ENCODE results near the gene MYO3A. TPM values are rescaled to one million over a fixed set of nuclear protein-coding genes. Genes with fewer than 3 reads are reported as not detected.

The MYO3A gene
- total and polyA plus RNA-seq, 2 donors (not counting 3 experiments of a cell fraction or from before 2014, with no cell fraction given) = not detected

DNA sequence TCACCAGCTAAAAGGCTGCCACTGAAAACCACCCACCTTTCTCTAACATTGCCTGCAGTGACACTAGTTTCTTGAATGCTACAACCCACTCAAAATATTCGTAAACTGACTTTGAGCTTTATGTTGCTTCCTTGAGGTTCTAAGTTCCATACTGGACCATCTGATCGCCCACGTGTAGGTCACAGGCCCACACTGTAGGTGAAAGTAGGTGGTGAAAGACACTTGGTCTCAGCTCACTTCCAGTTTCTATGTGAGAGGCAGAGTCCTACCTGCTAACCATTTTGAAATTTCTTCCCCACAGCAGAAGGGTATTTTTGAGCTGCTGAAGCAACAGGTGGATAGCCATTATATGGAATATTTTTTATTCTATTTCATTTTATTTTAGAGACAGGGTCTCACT, 97.3 kb downstream of the MYO3A start:
- Histone ChIP-seq H3K9ac (replicated peaks; ENCODE audit: extremely low read depth, insufficient read depth, low read length) (no peak overlapping the region), H3K36me3 (ENCODE audit: control insufficient read depth in 2 of 2, extremely low read depth in 1 of 2, insufficient read depth in 2 of 2, low read length in 2 of 2) (no peaks in the 10 kb centered on the region), H3K4me1 (ENCODE audit: control insufficient read depth, extremely low read depth, insufficient read depth, low read length) (no peaks in the 10 kb centered on the region), H3K4me2 (ENCODE audit: insufficient read depth, low read length) (no peak overlapping the region), H3K27ac (ENCODE audit: insufficient read depth, low read depth, low read length) (no peak overlapping the region), H3K4me3 (replicated peaks in 1 of 3; ENCODE audit: insufficient read depth in 1 of 3, low read depth in 1 of 3, low read length in 3 of 3) (no peak overlapping the region), H3K9me1 (replicated peaks; ENCODE audit: control insufficient read depth, extremely low read depth, insufficient read depth, low read length) (no peaks in the 10 kb centered on the region), H3K79me2 (ENCODE audit: control insufficient read depth, insufficient read depth, low read length) (no peaks in the 10 kb centered on the region), H3K9me3 (replicated peaks; ENCODE audit: control insufficient read depth, insufficient read depth, low read length) (peaks cover 2% of the 10 kb centered on the region), H4K20me1 (replicated peaks; ENCODE audit: control insufficient read depth, extremely low read depth, insufficient read depth, low read length) (no peaks in the 10 kb centered on the region), H3K27me3 (ENCODE audit: control insufficient read depth in 2 of 2, insufficient read depth in 2 of 2, low read length in 2 of 2) (no peaks in the 10 kb centered on the region), H2AFZ (ENCODE audit: low read depth, low read length) (no peak overlapping the region)
- POLR2A ChIA-PET = no interaction called here
- FAIRE-seq (no peak), DNase-seq (ENCODE audit: low read depth, low spot score) (no peak)
- intact Hi-C loops (cut with micrococcal nuclease) = no loop called here
- no TSS peak for BruUV-seq (replicated peaks)
- CTCF ChIA-PET = no interaction called here
- no peak for TF ChIP-seq MAX (IDR thresholded peaks at IDR 0.05; ENCODE audit: insufficient read depth, insufficient read length)
- no peak for TF ChIP-seq JUN (IDR thresholded peaks at IDR 0.05; ENCODE audit: borderline replicate concordance, insufficient read depth, insufficient read length, low read depth)
- no peak for TF ChIP-seq POLR2A (IDR thresholded peaks at IDR 0.05; ENCODE audit: low read depth, low read length)
- no peak for TF ChIP-seq EZH2 (IDR thresholded peaks at IDR 0.05; ENCODE audit: borderline replicate concordance, low read depth, low read length, severe bottlenecking)
- no peak for TF ChIP-seq POLR2AphosphoS5 (IDR thresholded peaks at IDR 0.05; ENCODE audit: insufficient read depth, low read depth, low read length)
- TF ChIP-seq, protein P1, sequence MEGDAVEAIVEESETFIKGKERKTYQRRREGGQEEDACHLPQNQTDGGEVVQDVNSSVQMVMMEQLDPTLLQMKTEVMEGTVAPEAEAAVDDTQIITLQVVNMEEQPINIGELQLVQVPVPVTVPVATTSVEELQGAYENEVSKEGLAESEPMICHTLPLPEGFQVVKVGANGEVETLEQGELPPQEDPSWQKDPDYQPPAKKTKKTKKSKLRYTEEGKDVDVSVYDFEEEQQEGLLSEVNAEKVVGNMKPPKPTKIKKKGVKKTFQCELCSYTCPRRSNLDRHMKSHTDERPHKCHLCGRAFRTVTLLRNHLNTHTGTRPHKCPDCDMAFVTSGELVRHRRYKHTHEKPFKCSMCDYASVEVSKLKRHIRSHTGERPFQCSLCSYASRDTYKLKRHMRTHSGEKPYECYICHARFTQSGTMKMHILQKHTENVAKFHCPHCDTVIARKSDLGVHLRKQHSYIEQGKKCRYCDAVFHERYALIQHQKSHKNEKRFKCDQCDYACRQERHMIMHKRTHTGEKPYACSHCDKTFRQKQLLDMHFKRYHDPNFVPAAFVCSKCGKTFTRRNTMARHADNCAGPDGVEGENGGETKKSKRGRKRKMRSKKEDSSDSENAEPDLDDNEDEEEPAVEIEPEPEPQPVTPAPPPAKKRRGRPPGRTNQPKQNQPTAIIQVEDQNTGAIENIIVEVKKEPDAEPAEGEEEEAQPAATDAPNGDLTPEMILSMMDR (IDR thresholded peaks at IDR 0.05; ENCODE audit: extremely low read depth in 1 of 2, insufficient read depth in 1 of 2, low read depth in 1 of 2, low read length in 2 of 2) = no peak
- no peak for TF ChIP-seq FOS (IDR thresholded peaks at IDR 0.05; ENCODE audit: borderline replicate concordance, insufficient read depth, low read length)
- no peak for TF ChIP-seq MYC (IDR thresholded peaks at IDR 0.05; ENCODE audit: low read depth, low read length)
- no peak for TF ChIP-seq GATA2 (IDR thresholded peaks at IDR 0.05; ENCODE audit: insufficient read depth, insufficient read length, low read depth, low read length)
- dilution Hi-C loops (cut with MboI; ENCODE audit: extremely low pct_ligation_motif_present, low sequenced_read_pairs) = no loop called here

Data from endothelial cell of umbilical vein (primary cell).